ENCODE results near the gene SLC1A5.
"Not testable (repeated sequence)": the region's sequence is repeated elsewhere in the genome, so short reads cannot be mapped to it uniquely, and the experiment has no call there.

The SLC1A5 gene

GRCh38 chr19:46828484-46828883 is 40.1 kb upstream of the SLC1A5 start:
- Histone ChIP-seq H3K27ac (no peak overlapping the region), H3K4me3 (ENCODE audit: low read depth, low read length) (no peak overlapping the region)

GRCh38 chr19:46825731-46826055 is 37.3 kb upstream of the SLC1A5 start:
- H3K9me3 ChIP-seq (ENCODE audit: control insufficient read depth, low read length): no peaks in the 10 kb centered on the region
- no peak overlapping the region for H2AFZ ChIP-seq
- no peak overlapping the region for H3K4me2 ChIP-seq (ENCODE audit: low read length)
- no peak for TF ChIP-seq CTCF (IDR thresholded peaks at IDR 0.05)
- H3K4me1 ChIP-seq: no peaks in the 10 kb centered on the region
- no peak overlapping the region for H3K4me3 ChIP-seq (ENCODE audit: low read depth, low read length)
- no peaks in the 10 kb centered on the region for H3K36me3 ChIP-seq (ENCODE audit: control insufficient read depth, insufficient read depth, low read length)
- H3K9ac ChIP-seq: no peak overlapping the region
- H3K27ac ChIP-seq: no peak overlapping the region
- H3K79me2 ChIP-seq: no peaks in the 10 kb centered on the region
- H3K27me3 ChIP-seq (ENCODE audit: control insufficient read depth, insufficient read depth, low read length): no peaks in the 10 kb centered on the region

More at GRCh38 chr19:46828484-46828883, 40.1 kb upstream of the SLC1A5 start:
- Histone ChIP-seq H2AFZ (no peak overlapping the region), H3K27me3 (ENCODE audit: control insufficient read depth, insufficient read depth, low read length) (no peaks in the 10 kb centered on the region), H3K9me3 (ENCODE audit: control insufficient read depth, low read length) (no peaks in the 10 kb centered on the region), H3K79me2 (no peaks in the 10 kb centered on the region), H3K4me1 (no peaks in the 10 kb centered on the region), H3K9ac (no peak overlapping the region), H3K4me2 (ENCODE audit: low read length) (no peak overlapping the region), H3K36me3 (ENCODE audit: control insufficient read depth, insufficient read depth, low read length) (no peaks in the 10 kb centered on the region)
- no peak for TF ChIP-seq CTCF (IDR thresholded peaks at IDR 0.05)

GRCh38 chr19:46824890-46825730 is 36.7 kb upstream of the SLC1A5 start:
- no peak overlapping the region for H3K4me3 ChIP-seq (ENCODE audit: low read depth, low read length)
- no peak overlapping the region for H3K4me2 ChIP-seq (ENCODE audit: low read length)
- no peaks in the 10 kb centered on the region for H3K9me3 ChIP-seq (ENCODE audit: control insufficient read depth, low read length)
- H2AFZ ChIP-seq: no peak overlapping the region
- H3K9ac ChIP-seq: no peak overlapping the region
- no peaks in the 10 kb centered on the region for H3K27me3 ChIP-seq (ENCODE audit: control insufficient read depth, insufficient read depth, low read length)
- TF ChIP-seq CTCF (IDR thresholded peaks at IDR 0.05): no peak
- no peaks in the 10 kb centered on the region for H3K4me1 ChIP-seq
- H3K36me3 ChIP-seq (ENCODE audit: control insufficient read depth, insufficient read depth, low read length): no peaks in the 10 kb centered on the region
- no peaks in the 10 kb centered on the region for H3K79me2 ChIP-seq
- no peak overlapping the region for H3K27ac ChIP-seq

GRCh38 chr19:46823049-46823448 is 34.7 kb upstream of the SLC1A5 start:
- Histone ChIP-seq H3K9ac (no peak overlapping the region), H3K4me2 (ENCODE audit: low read length) (no peak overlapping the region), H3K79me2 (no peaks in the 10 kb centered on the region), H3K27me3 (ENCODE audit: control insufficient read depth, insufficient read depth, low read length) (no peaks in the 10 kb centered on the region), H2AFZ (no peak overlapping the region), H3K4me3 (ENCODE audit: low read depth, low read length) (no peak overlapping the region), H3K36me3 (ENCODE audit: control insufficient read depth, insufficient read depth, low read length) (no peaks in the 10 kb centered on the region), H3K9me3 (ENCODE audit: control insufficient read depth, low read length) (no peaks in the 10 kb centered on the region), H3K4me1 (no peaks in the 10 kb centered on the region), H3K27ac (no peak overlapping the region)
- no peak for TF ChIP-seq CTCF (IDR thresholded peaks at IDR 0.05)

- H3K4me2 ChIP-seq (ENCODE audit: low read length); H3K4me3 ChIP-seq (ENCODE audit: low read depth, low read length); H3K79me2 ChIP-seq; H3K4me1 ChIP-seq; H3K36me3 ChIP-seq (ENCODE audit: control insufficient read depth, insufficient read depth, low read length); H3K27me3 ChIP-seq (ENCODE audit: control insufficient read depth, insufficient read depth, low read length); H3K9me3 ChIP-seq (ENCODE audit: control insufficient read depth, low read length); H3K9ac ChIP-seq; H3K27ac ChIP-seq; H2AFZ ChIP-seq: not testable (repeated sequence)
Observed at GRCh38 chr19:46822410-46822787, 34.0 kb upstream of the SLC1A5 start.

All from parathyroid adenoma (tissue), 2 donors.